ENCODE measurements around the gene GLOD5. TPM values are rescaled to one million over a fixed set of nuclear protein-coding genes. Genes with fewer than 3 reads are reported as not detected.

Gene GLOD5
- total RNA-seq, 2 donors from 2014 or later = 0.41 TPM; not detected in 1

- H3K4me3 ChIP-seq = no peak overlapping the region
- H3K4me1 ChIP-seq (replicated peaks) = no peaks in the 10 kb centered on the region
- intact Hi-C loops (cut with DNase I) = no loop called here
- 35% methylated on average over 5 of the region's 5 CpGs for WGBS
- no peaks in the 10 kb centered on the region for H3K27me3 ChIP-seq (replicated peaks; ENCODE audit: insufficient read depth)
- H3K36me3 ChIP-seq = no peaks in the 10 kb centered on the region
- no peak overlapping the region for H3K27ac ChIP-seq
- TF ChIP-seq POLR2AphosphoS5 (IDR thresholded peaks at IDR 0.05) = no peak
- no peak for TF ChIP-seq CTCF (IDR thresholded peaks at IDR 0.05)
- no peak for TF ChIP-seq POLR2A (IDR thresholded peaks at IDR 0.05)
- DNase-seq (ENCODE audit: low spot score) = no peak
- no peaks in the 10 kb centered on the region for H3K9me3 ChIP-seq
Measured at GRCh38 chrX:48790477-48790876, 28.9 kb downstream of the GLOD5 start.

GRCh38 chrX:48791063-48791820 is 29.7 kb downstream of the GLOD5 start:
- Histone ChIP-seq H3K27ac (no peak overlapping the region), H3K9me3 (no peaks in the 10 kb centered on the region), H3K36me3 (no peaks in the 10 kb centered on the region), H3K4me1 (replicated peaks) (no peaks in the 10 kb centered on the region), H3K27me3 (replicated peaks; ENCODE audit: insufficient read depth) (no peaks in the 10 kb centered on the region), H3K4me3 (no peak overlapping the region)
- no peak for TF ChIP-seq CTCF (IDR thresholded peaks at IDR 0.05)
- no peak for TF ChIP-seq POLR2A (IDR thresholded peaks at IDR 0.05)
- TF ChIP-seq POLR2AphosphoS5 (IDR thresholded peaks at IDR 0.05) = no peak
- WGBS = 78% methylated on average over 7 of the region's 11 CpGs
- intact Hi-C loops (cut with DNase I) = no loop called here
- DNase-seq (ENCODE audit: low spot score) = no peak

GRCh38 chrX:48792219-48792618 is 30.7 kb downstream of the GLOD5 start:
- no peak for DNase-seq (ENCODE audit: low spot score)
- Histone ChIP-seq H3K4me1 (replicated peaks) (no peaks in the 10 kb centered on the region), H3K27me3 (replicated peaks; ENCODE audit: insufficient read depth) (no peaks in the 10 kb centered on the region), H3K4me3 (no peak overlapping the region), H3K36me3 (no peaks in the 10 kb centered on the region), H3K9me3 (no peaks in the 10 kb centered on the region), H3K27ac (no peak overlapping the region)
- no peak for TF ChIP-seq CTCF (IDR thresholded peaks at IDR 0.05)
- TF ChIP-seq POLR2AphosphoS5 (IDR thresholded peaks at IDR 0.05) = no peak
- no peak for TF ChIP-seq POLR2A (IDR thresholded peaks at IDR 0.05)
- no CpG with 5 or more reads among the region's 7 CpGs for WGBS
- intact Hi-C loops (cut with DNase I) = no loop called here

GRCh38 chrX:48793935-48794334 is 32.4 kb downstream of the GLOD5 start:
- H3K27me3 ChIP-seq (replicated peaks; ENCODE audit: insufficient read depth) = no peaks in the 10 kb centered on the region
- DNase-seq (ENCODE audit: low spot score) = no peak
- TF ChIP-seq POLR2A (IDR thresholded peaks at IDR 0.05) (no peak), POLR2AphosphoS5 (IDR thresholded peaks at IDR 0.05) (no peak), CTCF (IDR thresholded peaks at IDR 0.05) (no peak)
- intact Hi-C loops (cut with DNase I) = no loop called here
- no peak overlapping the region for H3K4me3 ChIP-seq
- no peak overlapping the region for H3K27ac ChIP-seq
- H3K4me1 ChIP-seq (replicated peaks) = no peaks in the 10 kb centered on the region
- H3K36me3 ChIP-seq = no peaks in the 10 kb centered on the region
- H3K9me3 ChIP-seq = no peaks in the 10 kb centered on the region
- WGBS = 84% methylated on average over 4 of the region's 4 CpGs

- WGBS = 87% methylated on average over 12 of the region's 12 CpGs
- H3K4me3 ChIP-seq = no peak overlapping the region
- TF ChIP-seq CTCF (IDR thresholded peaks at IDR 0.05) (no peak), POLR2AphosphoS5 (IDR thresholded peaks at IDR 0.05) (no peak), POLR2A (IDR thresholded peaks at IDR 0.05) (no peak)
- no peaks in the 10 kb centered on the region for H3K36me3 ChIP-seq
- H3K27me3 ChIP-seq (replicated peaks; ENCODE audit: insufficient read depth) = no peaks in the 10 kb centered on the region
- no peak for DNase-seq (ENCODE audit: low spot score)
- no peak overlapping the region for H3K27ac ChIP-seq
- intact Hi-C loops (cut with DNase I) = no loop called here
- no peaks in the 10 kb centered on the region for H3K9me3 ChIP-seq
- no peaks in the 10 kb centered on the region for H3K4me1 ChIP-seq (replicated peaks)
Measured at GRCh38 chrX:48794340-48794910, 32.9 kb downstream of the GLOD5 start.

Measured in prostate gland (tissue), 2 donors.